ENCODE data around the gene TNFRSF18. TPM values are rescaled to one million over a fixed set of nuclear protein-coding genes. Genes with fewer than 3 reads are reported as not detected.

Gene TNFRSF18
- polyA plus RNA-seq, 1 donor (not counting 4 experiments of a cell fraction or from before 2014, with no cell fraction given): 0.21 TPM

- H3K4me2 ChIP-seq (ENCODE audit: control insufficient read depth, extremely low read depth, insufficient read depth, low read depth, low read length): peak overlapping the region; percentile 99
- H3K27me3 ChIP-seq (ENCODE audit: control insufficient read depth, extremely low read depth, insufficient read depth, low read length): no peaks in the 10 kb centered on the region
- peak overlapping the region; percentile 83 to 98 (median 92) for H3K4me3 ChIP-seq (ENCODE audit: control insufficient read depth in 2 of 3, extremely low read depth in 1 of 3, insufficient read depth in 2 of 3, low read depth in 1 of 3, low read length in 3 of 3)
- dilution Hi-C loops (cut with MboI; ENCODE audit: extremely low pct_ligation_motif_present, low sequenced_read_pairs): no loop called here
- H3K4me1 ChIP-seq (ENCODE audit: control insufficient read depth, extremely low read depth, insufficient read depth, low read length): peaks cover 19% of the 10 kb centered on the region
- peak overlapping the region; percentile 95 for H3K27ac ChIP-seq (ENCODE audit: control insufficient read depth, insufficient read depth, low read length)
- peaks cover 7% of the 10 kb centered on the region for H4K20me1 ChIP-seq (ENCODE audit: control insufficient read depth, extremely low read depth, insufficient read depth, low read length)
- DNase-seq (ENCODE audit: low read depth, low spot score) (no peak), FAIRE-seq (no peak)
- H3K36me3 ChIP-seq (ENCODE audit: control insufficient read depth in 2 of 2, extremely low read depth in 1 of 2, insufficient read depth in 2 of 2, low read length in 2 of 2): no peaks in the 10 kb centered on the region
- peaks cover 46% of the 10 kb centered on the region for H3K79me2 ChIP-seq (ENCODE audit: control insufficient read depth, insufficient read depth, low read length)
- H2AFZ ChIP-seq (ENCODE audit: control insufficient read depth, low read length): peak overlapping the region; percentile 78
- no peaks in the 10 kb centered on the region for H3K9me1 ChIP-seq (ENCODE audit: control insufficient read depth, extremely low read depth, insufficient read depth, low read length)
- peak overlapping the region; percentile 96 for H3K9ac ChIP-seq (ENCODE audit: control insufficient read depth, extremely low read depth, insufficient read depth, low read length)
- H3K9me3 ChIP-seq (ENCODE audit: control insufficient read depth, low read depth, low read length): no peaks in the 10 kb centered on the region
- TF ChIP-seq CTCF (optimal IDR thresholded peaks at IDR 0.05 in 1 of 3, IDR thresholded peaks at IDR 0.05 in 1 of 3, conservative IDR thresholded peaks at IDR 0.05 in 1 of 3; ENCODE audit: extremely low read depth in 1 of 3, insufficient read depth in 2 of 3, low read length in 3 of 3): no peak
- TF ChIP-seq EZH2 (IDR thresholded peaks at IDR 0.05; ENCODE audit: low read length): no peak
These were observed 43.5 kb downstream of the TNFRSF18 start for GRCh38 chr1:1162597-1163537.

GRCh38 chr1:1161683-1162079 lies 44.7 kb downstream of the TNFRSF18 start:
- H3K9me1 ChIP-seq (ENCODE audit: control insufficient read depth, extremely low read depth, insufficient read depth, low read length): no peaks in the 10 kb centered on the region
- FAIRE-seq: no peak
- H2AFZ ChIP-seq (ENCODE audit: control insufficient read depth, low read length): no peak overlapping the region
- peaks cover 4% of the 10 kb centered on the region for H4K20me1 ChIP-seq (ENCODE audit: control insufficient read depth, extremely low read depth, insufficient read depth, low read length)
- H3K36me3 ChIP-seq (ENCODE audit: control insufficient read depth in 2 of 2, extremely low read depth in 1 of 2, insufficient read depth in 2 of 2, low read length in 2 of 2): no peaks in the 10 kb centered on the region
- no peak overlapping the region for H3K4me3 ChIP-seq (ENCODE audit: control insufficient read depth in 2 of 3, extremely low read depth in 1 of 3, insufficient read depth in 2 of 3, low read depth in 1 of 3, low read length in 3 of 3)
- no peak overlapping the region for H3K4me2 ChIP-seq (ENCODE audit: control insufficient read depth, extremely low read depth, insufficient read depth, low read depth, low read length)
- no peak overlapping the region for H3K9ac ChIP-seq (ENCODE audit: control insufficient read depth, extremely low read depth, insufficient read depth, low read length)
- H3K4me1 ChIP-seq (ENCODE audit: control insufficient read depth, extremely low read depth, insufficient read depth, low read length): peaks cover 23% of the 10 kb centered on the region
- no peak for DNase-seq (ENCODE audit: low read depth, low spot score)
- TF ChIP-seq CTCF (optimal IDR thresholded peaks at IDR 0.05 in 1 of 3, IDR thresholded peaks at IDR 0.05 in 1 of 3, conservative IDR thresholded peaks at IDR 0.05 in 1 of 3; ENCODE audit: extremely low read depth in 1 of 3, insufficient read depth in 2 of 3, low read length in 3 of 3) (no peak), EZH2 (IDR thresholded peaks at IDR 0.05; ENCODE audit: low read length) (no peak)
- no peak overlapping the region for H3K27ac ChIP-seq (ENCODE audit: control insufficient read depth, insufficient read depth, low read length)
- H3K79me2 ChIP-seq (ENCODE audit: control insufficient read depth, insufficient read depth, low read length): peaks cover 35% of the 10 kb centered on the region
- dilution Hi-C loops (cut with MboI; ENCODE audit: extremely low pct_ligation_motif_present, low sequenced_read_pairs): no loop called here
- H3K27me3 ChIP-seq (ENCODE audit: control insufficient read depth, extremely low read depth, insufficient read depth, low read length): no peaks in the 10 kb centered on the region
- H3K9me3 ChIP-seq (ENCODE audit: control insufficient read depth, low read depth, low read length): no peaks in the 10 kb centered on the region

All from keratinocyte (primary cell).